H1 (cell line): ENCODE data around the gene CRYBB1. TPM values are rescaled to one million over a fixed set of nuclear protein-coding genes. Genes with fewer than 3 reads are reported as not detected.

Experiments used
- CTCF ChIA-PET: fragments of 300-600 bp; sonication (Branson Sonifier 250); formaldehyde crosslinking; loops from one replicate; lab custom pipeline; 2021; ENCODE audit not compliant: partially characterized antibody; lab: Charles Lee
- POLR2A ChIA-PET: fragments of 300-600 bp; sonication (Branson Sonifier 250); formaldehyde crosslinking; loops from one replicate; lab custom pipeline; 2021; ENCODE audit warnings: inconsistent platforms; ENCODE audit not compliant: partially characterized antibody; lab: Charles Lee
- DNase-seq, 2 experiments: peaks; one replicate each; pipeline versions ENCODE4 v3.0.0 to v3.0.0-alpha.2; 2010 to 2022; ENCODE audit warnings: low spot score in 2 of 2, low read depth in 1 of 2, mixed read lengths in 1 of 2
- FAIRE-seq: peaks from 2 replicates; lab custom pipeline; 2011; peaks lifted over from hg19 to GRCh38; lab: Jason Lieb, UNC
- H2AFZ ChIP-seq: 2 replicates; pipeline ENCODE4 v1.8.1; 2012; ENCODE audit warnings: low read length, inconsistent platforms
- H2AK5ac ChIP-seq: 2 replicates; pipeline ENCODE4 v1.6.1; 2013; ENCODE audit warnings: low read depth, low read length
- H2BK120ac ChIP-seq: replicated peaks from 2 replicates; pipeline ENCODE3; 2013; ENCODE audit warnings: low read depth, low read length, inconsistent platforms
- H2BK12ac ChIP-seq: 2 replicates; pipeline ENCODE4 v1.6.1; 2013; ENCODE audit warnings: low read depth, low read length
- H2BK15ac ChIP-seq: 2 replicates; pipeline ENCODE4 v1.6.1; 2013; ENCODE audit warnings: low read length
- H2BK20ac ChIP-seq: 2 replicates; pipeline ENCODE4 v1.6.1; 2013; ENCODE audit warnings: low read length
- H2BK5ac ChIP-seq: 2 replicates; pipeline ENCODE4 v1.6.1; 2013; ENCODE audit warnings: low read depth, low read length
- H3K14ac ChIP-seq: 2 replicates; pipeline ENCODE4 v1.6.1; 2013; ENCODE audit warnings: inconsistent platforms; ENCODE audit not compliant: insufficient read length
- H3K18ac ChIP-seq: 2 replicates; pipeline ENCODE4 v1.6.1; 2013; ENCODE audit warnings: low read length; ENCODE audit errors: extremely low read depth
- H3K23ac ChIP-seq: 2 replicates; pipeline ENCODE4 v1.6.1; 2013; ENCODE audit warnings: inconsistent platforms; ENCODE audit not compliant: insufficient read length
- H3K23me2 ChIP-seq: 2 replicates; pipeline ENCODE4 v1.6.1; 2013; ENCODE audit warnings: low read depth, low read length
- H3K27ac ChIP-seq: 2 replicates; pipeline ENCODE4 v1.6.1; 2011; ENCODE audit warnings: low read depth, low read length, inconsistent platforms
- H3K27me3 ChIP-seq, 4 experiments: replicated peaks in 1 of 4; 1 replicate in 1 of 4; 2 replicates in 3 of 4; pipeline versions ENCODE4 v1.6.1 to v1.8.1; 2011 to 2013; ENCODE audit warnings: low read length in 3 of 4, mild to moderate bottlenecking in 3 of 4, inconsistent platforms in 2 of 4, mixed read lengths in 2 of 4, moderate library complexity in 1 of 4; ENCODE audit not compliant: control insufficient read depth in 3 of 4, insufficient read depth in 3 of 4; ENCODE audit errors: extremely low read depth in 1 of 4
- H3K36me3 ChIP-seq, 4 experiments: 2 replicates each; pipeline versions ENCODE4 v1.6.1 to v1.8.1; 2011 to 2013; ENCODE audit warnings: mild to moderate bottlenecking in 4 of 4, low read length in 3 of 4, moderate library complexity in 2 of 4, control low read depth in 1 of 4, inconsistent platforms in 1 of 4; ENCODE audit not compliant: insufficient read depth in 4 of 4, control insufficient read depth in 2 of 4
- H3K4ac ChIP-seq: replicated peaks from 2 replicates; pipeline ENCODE3; 2013; ENCODE audit warnings: low read length, low read depth, mixed read lengths, inconsistent platforms; ENCODE audit not compliant: insufficient read length
- H3K4me1 ChIP-seq, 4 experiments: replicated peaks in 1 of 4; 1 replicate in 1 of 4; 2 replicates in 3 of 4; pipeline versions ENCODE4 v1.6.1 to v1.8.1; 2011 to 2013; ENCODE audit warnings: low read length in 3 of 4, inconsistent platforms in 2 of 4, mixed read lengths in 1 of 4; ENCODE audit not compliant: insufficient read depth in 4 of 4, control insufficient read depth in 3 of 4
- H3K4me2 ChIP-seq, 2 experiments: 2 replicates each; pipeline versions ENCODE4 v1.6.1 to v1.8.1; 2011 to 2013; ENCODE audit warnings: low read depth in 2 of 2, low read length in 2 of 2, control low read depth in 1 of 2, inconsistent platforms in 1 of 2, mild to moderate bottlenecking in 1 of 2; ENCODE audit not compliant: insufficient read depth in 1 of 2
- H3K4me3 ChIP-seq, 4 experiments: fragments of 200-600, 300-600 bp in 1 of 4; sonication (generic), shearing (Covaris generic), sonication (Bioruptor Twin) in 1 of 4; 2 replicates each; pipeline versions ENCODE4 v1.5.1 to v1.8.1; 2011 to 2016; ENCODE audit warnings: low read length in 4 of 4, low read depth in 3 of 4, control low read depth in 2 of 4, inconsistent platforms in 2 of 4, mild to moderate bottlenecking in 2 of 4, mixed read lengths in 1 of 4, moderate library complexity in 1 of 4; ENCODE audit not compliant: insufficient read depth in 2 of 4; ENCODE audit errors: extremely low read depth in 1 of 4
- H3K56ac ChIP-seq: replicated peaks from 2 replicates; pipeline ENCODE3; 2013; ENCODE audit warnings: low read depth, mild to moderate bottlenecking, mixed read lengths, low read length, inconsistent platforms; ENCODE audit not compliant: insufficient read length
- H3K79me1 ChIP-seq: 2 replicates; pipeline ENCODE4 v1.6.1; 2013; ENCODE audit warnings: low read depth, low read length, control low read depth
- H3K79me2 ChIP-seq, 2 experiments: 2 replicates each; pipeline versions ENCODE4 v1.6.1 to v1.8.1; 2012 to 2013; ENCODE audit warnings: low read length in 2 of 2, mild to moderate bottlenecking in 2 of 2, inconsistent platforms in 1 of 2; ENCODE audit not compliant: insufficient read depth in 2 of 2, control insufficient read depth in 1 of 2
- H3K9ac ChIP-seq, 4 experiments: replicated peaks in 1 of 4; 1 replicate in 1 of 4; 2 replicates in 3 of 4; pipeline versions ENCODE4 v1.6.1 to v1.8.1; 2011 to 2013; ENCODE audit warnings: low read depth in 3 of 4, low read length in 3 of 4, control low read depth in 2 of 4, mild to moderate bottlenecking in 2 of 4, moderate library complexity in 2 of 4, inconsistent platforms in 1 of 4; ENCODE audit errors: extremely low read depth in 1 of 4
- H3K9me3 ChIP-seq, 2 experiments: 2 replicates each; pipeline versions ENCODE4 v1.6.1 to v1.8.1; 2012 to 2013; ENCODE audit warnings: mild to moderate bottlenecking in 2 of 2, moderate library complexity in 2 of 2, control low read depth in 1 of 2, inconsistent platforms in 1 of 2, low read depth in 1 of 2, low read length in 1 of 2, mixed read lengths in 1 of 2; ENCODE audit not compliant: insufficient read depth in 2 of 2
- H4K20me1 ChIP-seq, 2 experiments: replicated peaks in 1 of 2; 2 replicates each; pipeline versions ENCODE3 to v1.8.1; 2011 to 2013; ENCODE audit warnings: inconsistent platforms in 2 of 2, low read length in 2 of 2, mild to moderate bottlenecking in 1 of 2; ENCODE audit not compliant: insufficient read depth in 2 of 2, control insufficient read depth in 1 of 2
- H4K5ac ChIP-seq: 2 replicates; pipeline ENCODE4 v1.6.1; 2013; ENCODE audit warnings: low read length, low read depth, mixed read lengths, inconsistent platforms; ENCODE audit not compliant: insufficient read length
- H4K8ac ChIP-seq: 2 replicates; pipeline ENCODE4 v1.8.0; 2013; ENCODE audit warnings: mild to moderate bottlenecking, moderate library complexity, low read length, inconsistent platforms; ENCODE audit not compliant: insufficient read depth; ENCODE audit errors: extremely low read depth
- H4K91ac ChIP-seq: replicated peaks from 2 replicates; pipeline ENCODE3; 2013; ENCODE audit warnings: low read length, mixed read lengths, inconsistent platforms; ENCODE audit not compliant: insufficient read length
- BACH1 ChIP-seq: IDR thresholded peaks from 2 replicates; pipeline ENCODE4 v1.6.1; 2012; ENCODE audit warnings: low read length, improper control_type of control experiment
- BCL11A ChIP-seq, 2 experiments: IDR thresholded peaks; one replicate each; pipeline ENCODE4 v1.6.1; 2011; ENCODE audit warnings: low read depth in 2 of 2, low read length in 2 of 2, mild to moderate bottlenecking in 2 of 2
- CHD1 ChIP-seq: IDR thresholded peaks from 2 replicates; pipeline ENCODE4 v1.6.1; 2012; ENCODE audit warnings: low read depth, low read length, improper control_type of control experiment
- CREB1 ChIP-seq: IDR thresholded peaks from 2 replicates; pipeline ENCODE4 v1.6.1; 2012; ENCODE audit warnings: inconsistent platforms
- EZH2 ChIP-seq: fragments of 200-600 bp; sonication (generic); IDR thresholded peaks from 2 replicates; pipeline ENCODE4 v1.7.1; 2012; ENCODE audit warnings: low read depth, mild to moderate bottlenecking, moderate library complexity, low read length, inconsistent platforms; ENCODE audit not compliant: severe bottlenecking
- KDM4A ChIP-seq: IDR thresholded peaks from one replicate; pipeline ENCODE4 v1.7.1; 2012; ENCODE audit warnings: low read depth, mild to moderate bottlenecking, moderate library complexity, low read length, inconsistent platforms; ENCODE audit not compliant: severe bottlenecking
- MAX ChIP-seq: IDR thresholded peaks from 2 replicates; pipeline ENCODE4 v1.6.1; 2012; ENCODE audit warnings: inconsistent platforms
- POU5F1 ChIP-seq: IDR thresholded peaks from 2 replicates; pipeline ENCODE4 v1.6.1; 2011; ENCODE audit warnings: low read depth, mild to moderate bottlenecking, low read length, moderate library complexity
- RXRA ChIP-seq: IDR thresholded peaks from 2 replicates; pipeline ENCODE4 v1.6.1; 2011; ENCODE audit warnings: low read depth, mild to moderate bottlenecking, low read length, moderate library complexity; ENCODE audit not compliant: insufficient read depth
- SIN3A ChIP-seq, 2 experiments: IDR thresholded peaks in 1 of 2; conservative IDR thresholded peaks in 1 of 2; 2 replicates each; pipeline ENCODE4 v1.6.1; 2011 to 2012; ENCODE audit warnings: low read length in 2 of 2, improper control_type of control experiment in 1 of 2, low read depth in 1 of 2, mild to moderate bottlenecking in 1 of 2
- SP1 ChIP-seq: IDR thresholded peaks from 2 replicates; pipeline ENCODE4 v1.6.1; 2011; ENCODE audit warnings: low read depth, low read length
- SRF ChIP-seq: IDR thresholded peaks from 2 replicates; pipeline ENCODE4 v1.6.1; 2011; ENCODE audit warnings: mild to moderate bottlenecking, low read depth, low read length, moderate library complexity
- TEAD4 ChIP-seq: IDR thresholded peaks from 2 replicates; pipeline ENCODE4 v1.6.1; 2012; ENCODE audit warnings: low read depth, low read length, inconsistent platforms, mixed read lengths
- WGBS, 2 experiments: shearing (Covaris generic) in 1 of 2; methylation state at CpG; one replicate each; pipeline versions ENCODE4 v1.1.6 to v1.1.7; 2013 to 2015; ENCODE audit warnings: low lambda C conversion rate in 2 of 2, mixed read lengths in 2 of 2, inconsistent platforms in 1 of 2, low coverage in 1 of 2, missing lambda C conversion rate in 1 of 2; ENCODE audit not compliant: insufficient replicate concordance in 2 of 2, insufficient coverage in 1 of 2, insufficient read length in 1 of 2; ENCODE audit errors: extremely low coverage in 1 of 2, missing lambda C conversion rate in 1 of 2; 5-methylcytosine and 5-hydroxymethylcytosine counted together
- polyA plus RNA-seq, 7 experiments: library from polyadenylated mRNA; depleted of rRNA in 3 of 7; stranded (reverse) in 5 of 7; unstranded in 2 of 7; fragments of >200 nt in 5 of 7; fragments of 200-250 nt in 2 of 7; gene quantifications; 1 replicate in 5 of 7; 2 replicates in 1 of 7; 4 replicates in 1 of 7; pipeline versions ENCODE4 v1.2.1 to v1.2.3, GENCODE V29; 2011 to 2013; ENCODE audit warnings: missing spikeins in 2 of 7, mixed read lengths in 2 of 7
- total RNA-seq: library from RNA; stranded (reverse); fragmentation: NEBNext Ultra II Directional; extraction: Animal tissue kit (Norgen Biotek cat#: 25700); gene quantifications from 2 replicates; pipeline ENCODE4 v1.2.1, GENCODE V29; 2021

CRYBB1 gene
- total and polyA plus RNA-seq, 2 of the 8 experiments (the other 6 are each of a cell fraction or from before 2014, with no cell fraction given), result 1.7 to 6.0 TPM

GRCh38 chr22:26564181-26564580, 53.6 kb downstream of the CRYBB1 start:
- 87% methylated on average over 8 of the region's 8 CpGs; no CpG with 5 or more reads in 1 of the 2 experiments for WGBS, 2 experiments
- CTCF ChIA-PET, result interaction anchor here (0.7 to 2.4 kb wide), 8 partner anchors 8 to 62 kb away, joined by 3 to 10 read pairs (median 4); partner anchors contain the start of gene TPST2
- no peak for TF ChIP-seq EZH2
- no peak for TF ChIP-seq MAX
- TF ChIP-seq CREB1, result no peak
- no peak for TF ChIP-seq CHD1
- no peak for TF ChIP-seq TEAD4
- no peak for TF ChIP-seq POU5F1
- TF ChIP-seq SP1, result no peak
- no peak for TF ChIP-seq BACH1
- TF ChIP-seq SRF, result no peak
- no peak for TF ChIP-seq SIN3A (conservative IDR thresholded peaks at IDR 0.05 in 1 of 2, IDR thresholded peaks at IDR 0.05 in 1 of 2; ENCODE audit: low read depth in 1 of 2, low read length in 2 of 2)
- TF ChIP-seq BCL11A (IDR thresholded peaks at IDR 0.05; ENCODE audit: low read depth in 2 of 2, low read length in 2 of 2), result no peak
- no peak for TF ChIP-seq KDM4A
- TF ChIP-seq RXRA, result no peak

More at GRCh38 chr22:26564181-26564580, 53.6 kb downstream of the CRYBB1 start:
- Histone ChIP-seq H4K91ac (peak overlapping the region; percentile 63), H3K23ac (no peak overlapping the region), H3K4ac (no peak overlapping the region), H2BK12ac (peak overlapping the region; percentile 82; the same call in 1 of the 2 replicates), H2BK5ac (peak overlapping the region; percentile 26), H3K36me3 (peaks cover 0 to 4% (median 0%) of the 10 kb centered on the region in 4 experiments; a peak in 1 of 8 replicates), H2BK120ac (no peak overlapping the region), H3K4me3 (no peak overlapping the region), H2AFZ (no peak overlapping the region), H3K56ac (no peak overlapping the region), H3K23me2 (no peaks in the 10 kb centered on the region; the same call in 1 of the 2 replicates), H3K9ac (no peak overlapping the region), H2BK20ac (peak overlapping the region; percentile 27; the same call in 1 of the 2 replicates), H4K20me1 (peaks cover 2 to 14% of the 10 kb centered on the region in 2 experiments), H3K79me1 (peaks cover 23% of the 10 kb centered on the region), H3K18ac (peak overlapping the region; percentile 62; the same call in 1 of the 2 replicates), H4K8ac (no peak overlapping the region), H3K14ac (no peak overlapping the region), H3K27ac (peak overlapping the region; percentile 2; the same call in 1 of the 2 replicates), H4K5ac (no peak overlapping the region), H3K4me2 (no peak overlapping the region), H2BK15ac (no peak overlapping the region), H3K9me3 (no peaks in the 10 kb centered on the region), H3K79me2 (peaks cover 7 to 88% of the 10 kb centered on the region in 2 experiments), H3K4me1 (peaks cover 22 to 44% (median 31%) of the 10 kb centered on the region in 4 experiments), H2AK5ac (peak overlapping the region; percentile 18; the same call in 1 of the 2 replicates), H3K27me3 (no peaks in the 10 kb centered on the region)
- POLR2A ChIA-PET, result interaction anchor here (0.8 to 3.0 kb wide), 8 partner anchors 10 to 109 kb away, joined by 3 to 17 read pairs (median 4); no protein-coding TSS in a partner anchor
- DNase-seq (no peak), FAIRE-seq (no peak)
